HCT116 (cell line): Measurements from ENCODE around the gene KYAT1. TPM values are rescaled to one million over a fixed set of nuclear protein-coding genes. Genes with fewer than 3 reads are reported as not detected.

Experiments
- ATAC-seq: fragments of 200-7000 bp; cut with Tn5 transposase; 2 replicates; pipeline ENCODE4 v1.9.1; 2020; ENCODE audit warnings: mild to moderate bottlenecking, moderate library complexity
- BruUV-seq: library from RNA; stranded (reverse); fragments of 400-500 nt; replicated peaks from 2 replicates; lab custom pipeline; 2021; lab: Mats Ljungman, UMichigan
- CTCF ChIA-PET: fragments of 300-600 bp; sonication (Branson Sonifier 250); formaldehyde crosslinking; loops from one replicate; lab custom pipeline; 2021; ENCODE audit warnings: antibody characterized with exemption; lab: Charles Lee
- POLR2A ChIA-PET: fragments of 300-600, 350-600 bp; sonication (Branson Sonifier 250); formaldehyde crosslinking; loops from one replicate; lab custom pipeline; 2021; ENCODE audit warnings: antibody characterized with exemption; lab: Charles Lee
- RAD21 ChIA-PET, 2 experiments: fragments of 300-600 bp; sonication (Branson Sonifier 250); formaldehyde crosslinking; loops; one replicate each; lab custom pipeline; 2023; ENCODE audit warnings: low total read pairs in 2 of 2; ENCODE audit not compliant: uncharacterized antibody in 2 of 2, unreplicated experiment in 2 of 2, low non-redundant PET in 1 of 2; lab: Charles Lee
- DNase-seq: peaks from one replicate; pipeline ENCODE4 v3.0.0-alpha.2; 2010; ENCODE audit warnings: low read depth, low spot score
- H2AFZ ChIP-seq: fragments of 200-600 bp; shearing (Covaris generic), sonication (generic); 2 replicates; pipeline ENCODE4 v1.6.1; 2017; ENCODE audit warnings: low read depth, mixed run types, mixed read lengths, antibody characterized with exemption, low read length; ENCODE audit not compliant: poor library complexity, severe bottlenecking
- H3K27ac ChIP-seq: 2 replicates; pipeline ENCODE4 v1.5.1; 2012; ENCODE audit warnings: low read depth, low read length
- H3K27me3 ChIP-seq: fragments of 200-600 bp; sonication (generic); 2 replicates; pipeline ENCODE4 v1.6.1; 2016; ENCODE audit warnings: mixed run types, low read length, mixed read lengths; ENCODE audit not compliant: insufficient read depth
- H3K36me3 ChIP-seq, 2 experiments: fragments of 200-500 bp in 1 of 2; fragments of 200-600 bp in 1 of 2; sonication (Bioruptor generic) in 1 of 2; sonication (generic) in 1 of 2; 2 replicates each; pipeline versions ENCODE4 v1.5.1 to v1.6.1; 2014 to 2016; ENCODE audit warnings: low read length in 2 of 2, inconsistent platforms in 1 of 2, mixed read lengths in 1 of 2, mixed run types in 1 of 2; ENCODE audit not compliant: insufficient read depth in 2 of 2, control insufficient read depth in 1 of 2
- H3K4me1 ChIP-seq, 2 experiments: fragments of 200-600 bp in 1 of 2; sonication (generic) in 1 of 2; 2 replicates each; pipeline versions ENCODE4 v1.5.1 to v1.6.1; 2012 to 2017; ENCODE audit warnings: low read length in 2 of 2, inconsistent platforms in 1 of 2, mild to moderate bottlenecking in 1 of 2, mixed read lengths in 1 of 2, mixed run types in 1 of 2, moderate library complexity in 1 of 2; ENCODE audit not compliant: insufficient read depth in 2 of 2, control insufficient read depth in 1 of 2
- H3K4me2 ChIP-seq: fragments of 200-600 bp; sonication (generic); 2 replicates; pipeline ENCODE4 v1.6.1; 2017; ENCODE audit warnings: mixed run types, low read length, mixed read lengths
- H3K4me3 ChIP-seq, 2 experiments: fragments of 200-600 bp in 1 of 2; sonication (generic) in 1 of 2; replicated peaks in 1 of 2; 2 replicates each; pipeline ENCODE4 v1.5.1; 2011 to 2016; ENCODE audit warnings: low read length in 2 of 2, control low read depth in 1 of 2, low read depth in 1 of 2, mild to moderate bottlenecking in 1 of 2, mixed read lengths in 1 of 2, mixed run types in 1 of 2
- H3K79me2 ChIP-seq: fragments of 200-600 bp; sonication (generic); 2 replicates; pipeline ENCODE4 v1.6.1; 2017; ENCODE audit warnings: mild to moderate bottlenecking, mixed run types, low read length, moderate library complexity, mixed read lengths; ENCODE audit not compliant: insufficient read depth
- H3K9ac ChIP-seq: fragments of 200-600 bp; sonication (generic); 2 replicates; pipeline ENCODE4 v1.6.1; 2016; ENCODE audit warnings: low read length, mixed read lengths
- H3K9me2 ChIP-seq: fragments of 200-600 bp; sonication (generic), shearing (Covaris generic); 2 replicates; pipeline ENCODE4 v1.6.1; 2017; ENCODE audit warnings: mixed run types, mild to moderate bottlenecking, moderate library complexity; ENCODE audit not compliant: insufficient read depth
- H3K9me3 ChIP-seq, 2 experiments: fragments of 200-500 bp in 1 of 2; fragments of 200-600 bp in 1 of 2; sonication (Bioruptor generic) in 1 of 2; sonication (generic) in 1 of 2; 2 replicates each; pipeline ENCODE4 v1.6.1; 2014 to 2017; ENCODE audit warnings: low read length in 2 of 2, mixed read lengths in 2 of 2, inconsistent platforms in 1 of 2, low read depth in 1 of 2, mild to moderate bottlenecking in 1 of 2, mixed run types in 1 of 2, moderate library complexity in 1 of 2; ENCODE audit not compliant: control insufficient read depth in 1 of 2, insufficient read depth in 1 of 2
- H4K20me1 ChIP-seq: fragments of 200-600 bp; sonication (generic), shearing (Covaris generic); 2 replicates; pipeline ENCODE4 v1.6.1; 2017; ENCODE audit warnings: mixed run types, mild to moderate bottlenecking, moderate library complexity; ENCODE audit not compliant: insufficient read depth
- ATF3 ChIP-seq: IDR thresholded peaks from 2 replicates; pipeline ENCODE4 v1.6.1; 2012
- CBX3 ChIP-seq: IDR thresholded peaks from 2 replicates; pipeline ENCODE4 v1.6.1; 2012; ENCODE audit warnings: low read depth
- CEBPB ChIP-seq: IDR thresholded peaks from 2 replicates; pipeline ENCODE4 v1.6.1; 2012; ENCODE audit warnings: low read depth
- CTCF ChIP-seq, 3 experiments: fragments of 200-600 bp in 1 of 3; sonication (generic) in 1 of 3; IDR thresholded peaks in 2 of 3; conservative IDR thresholded peaks in 1 of 3; 2 replicates each; pipeline ENCODE4 v1.5.1; 2012 to 2017; ENCODE audit warnings: low read depth in 2 of 3, low read length in 2 of 3, antibody characterized with exemption in 1 of 3, borderline replicate concordance in 1 of 3, control low read depth in 1 of 3, mild to moderate bottlenecking in 1 of 3, mixed read lengths in 1 of 3, mixed run types in 1 of 3, moderate library complexity in 1 of 3; ENCODE audit not compliant: insufficient read depth in 1 of 3
- EGR1 ChIP-seq: IDR thresholded peaks from 2 replicates; pipeline ENCODE4 v1.6.1; 2012; ENCODE audit warnings: low read depth
- ELF1 ChIP-seq: IDR thresholded peaks from 2 replicates; pipeline ENCODE4 v1.6.1; 2012; ENCODE audit warnings: low read depth, borderline replicate concordance
- EZH2 ChIP-seq: fragments of 200-600 bp; sonication (generic); IDR thresholded peaks from 2 replicates; pipeline ENCODE4 v1.6.1; 2017; ENCODE audit warnings: antibody characterized with exemption, mixed run types
- EZH2phosphoT487 ChIP-seq: fragments of 200-600 bp; IDR thresholded peaks from 2 replicates; pipeline ENCODE4 v1.6.1; 2018; ENCODE audit warnings: antibody characterized with exemption, borderline replicate concordance
- FOSL1 ChIP-seq: IDR thresholded peaks from 2 replicates; pipeline ENCODE4 v1.6.1; 2012; ENCODE audit warnings: low read depth
- POLR2A ChIP-seq: IDR thresholded peaks from 2 replicates; pipeline ENCODE4 v1.7.0; 2011; ENCODE audit warnings: borderline replicate concordance; ENCODE audit not compliant: insufficient read depth, insufficient read length; ENCODE audit errors: extremely low read depth
- SIN3A ChIP-seq: IDR thresholded peaks from 2 replicates; pipeline ENCODE4 v1.6.1; 2012; ENCODE audit warnings: low read depth
- SP1 ChIP-seq: IDR thresholded peaks from 2 replicates; pipeline ENCODE4 v1.6.1; 2012; ENCODE audit warnings: low read depth
- SRF ChIP-seq: IDR thresholded peaks from 2 replicates; pipeline ENCODE4 v1.6.1; 2012; ENCODE audit warnings: low read depth
- TCF7L2 ChIP-seq: IDR thresholded peaks from 2 replicates; pipeline ENCODE4 v1.7.0; 2011; ENCODE audit warnings: borderline replicate concordance, inconsistent platforms; ENCODE audit not compliant: insufficient read depth, insufficient read length; ENCODE audit errors: extremely low read depth
- YY1 ChIP-seq: IDR thresholded peaks from 2 replicates; pipeline ENCODE4 v1.6.1; 2011; ENCODE audit warnings: low read length, low read depth, moderate library complexity, mild to moderate bottlenecking; ENCODE audit not compliant: insufficient replicate concordance; ENCODE audit errors: extremely low read depth
- ZFX ChIP-seq: fragments of 450-650 bp; IDR thresholded peaks from 2 replicates; pipeline ENCODE4 v1.6.1; 2017
- ZNF274 ChIP-seq: fragments of 200-500 bp; sonication (Bioruptor generic); IDR thresholded peaks from 2 replicates; pipeline ENCODE4 v1.6.1; 2014; ENCODE audit warnings: mild to moderate bottlenecking, low read depth, low read length, inconsistent platforms
- intact Hi-C: fragments of 100-400 bp; cut with micrococcal nuclease; formaldehyde crosslinking; loops from 2 replicates; pipeline ENCODE4 v1.10.0; 2022
- total RNA-seq: library from RNA; stranded (reverse); gene quantifications from one replicate; pipeline ENCODE4 v1.2.1, GENCODE V29; 2021; ENCODE audit not compliant: unreplicated experiment
- TF ChIP-seq, protein P1 (sequence below): IDR thresholded peaks from 2 replicates; pipeline ENCODE4 v1.6.1; 2011; ENCODE audit warnings: mild to moderate bottlenecking, low read length, moderate library complexity; ENCODE audit not compliant: insufficient replicate concordance; ENCODE audit errors: extremely low read depth

KYAT1 gene
- total RNA-seq, 1 experiment from 2014 or later: 10.1 TPM

DNA sequence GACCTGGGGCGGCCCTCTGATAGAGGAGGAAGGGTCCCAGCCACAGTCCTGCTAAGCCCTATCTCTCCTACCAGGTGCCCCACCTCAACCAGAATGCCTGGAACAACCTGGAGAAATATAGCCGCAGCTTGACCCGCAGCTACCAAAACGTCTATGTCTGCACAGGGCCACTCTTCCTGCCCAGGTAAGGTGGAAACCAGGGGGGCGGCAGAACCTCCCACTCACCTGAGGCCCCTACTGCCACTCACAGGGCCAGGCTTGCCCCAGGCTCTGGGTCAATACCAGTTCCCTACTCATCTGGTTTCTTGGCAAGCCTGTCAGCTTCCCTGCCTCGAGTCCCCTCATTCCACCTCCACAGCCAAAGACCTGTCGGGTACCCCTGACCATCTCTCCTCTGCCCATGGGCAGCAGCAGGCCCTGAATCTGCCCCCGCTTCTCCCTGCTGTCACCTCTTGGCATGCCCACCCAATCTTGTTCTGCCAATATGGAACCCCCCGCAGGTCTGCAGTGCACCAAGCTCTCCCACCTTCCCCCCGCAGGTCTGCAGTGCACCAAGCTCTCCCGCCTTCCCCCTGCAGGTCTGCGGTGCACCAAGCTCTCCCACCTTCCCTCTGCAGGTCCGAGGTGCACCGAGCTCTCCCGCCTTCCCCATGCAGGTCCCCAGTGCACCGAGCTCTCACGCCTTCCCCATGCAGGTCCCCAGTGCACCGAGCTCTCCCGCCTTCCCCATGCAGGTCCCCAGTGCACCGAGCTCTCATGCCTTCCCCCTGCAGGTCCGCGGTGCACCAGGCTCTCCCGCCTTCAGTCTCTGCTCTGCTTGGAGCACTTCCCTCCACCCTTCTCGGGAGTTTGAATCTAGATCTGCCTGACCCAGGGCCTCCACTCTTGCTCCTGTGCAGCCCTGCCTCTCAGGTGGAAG lies 60.8 kb downstream of the KYAT1 start:
- H3K9ac ChIP-seq: no peak overlapping the region
- no peak overlapping the region for H3K4me3 ChIP-seq
- 0 out of 2 replicates have a peak, but pooled peaks cover 4% of the 10 kb centered on the region for H4K20me1 ChIP-seq
- intact Hi-C loops: no loop called here
- ChIA-PET RAD21 (interaction anchor here in 1 of 2 experiments (0.6 kb wide), 1 partner anchor 150 kb away, joined by 7 read pairs; no protein-coding TSS in a partner anchor), POLR2A (interaction anchor here (0.5 to 1.4 kb wide), 2 partner anchors 9 to 183 kb away, joined by 3 to 7 read pairs; partner anchors contain the start of gene SPOUT1), CTCF (no interaction called here)
- no peaks in the 10 kb centered on the region for H3K9me2 ChIP-seq
- H3K27me3 ChIP-seq: no peaks in the 10 kb centered on the region
- H3K4me2 ChIP-seq: no peak overlapping the region
- no peak overlapping the region for H2AFZ ChIP-seq
- H3K4me1 ChIP-seq: peaks cover 12 to 23% of the 10 kb centered on the region in 2 experiments; a peak in 3 of 4 replicates
- no peak overlapping the region for H3K27ac ChIP-seq
- H3K79me2 ChIP-seq: no peaks in the 10 kb centered on the region
- peaks cover 20% of the 10 kb centered on the region in 2 experiments; a peak in 3 of 4 replicates for H3K36me3 ChIP-seq
- DNase-seq: no peak
- TF ChIP-seq CTCF (IDR thresholded peaks at IDR 0.05 in 2 of 3, conservative IDR thresholded peaks at IDR 0.05 in 1 of 3; ENCODE audit: borderline replicate concordance in 1 of 3, insufficient read depth in 1 of 3, low read depth in 2 of 3, low read length in 2 of 3): no peak
- TF ChIP-seq SP1: no peak
- TF ChIP-seq EZH2phosphoT487: no peak
- no peak for TF ChIP-seq FOSL1
- TF ChIP-seq ZNF274: no peak
- TF ChIP-seq ZFX: no peak
- no peak for TF ChIP-seq EGR1
- TF ChIP-seq ELF1: no peak
- no peak for TF ChIP-seq POLR2A
- TF ChIP-seq, protein P1, sequence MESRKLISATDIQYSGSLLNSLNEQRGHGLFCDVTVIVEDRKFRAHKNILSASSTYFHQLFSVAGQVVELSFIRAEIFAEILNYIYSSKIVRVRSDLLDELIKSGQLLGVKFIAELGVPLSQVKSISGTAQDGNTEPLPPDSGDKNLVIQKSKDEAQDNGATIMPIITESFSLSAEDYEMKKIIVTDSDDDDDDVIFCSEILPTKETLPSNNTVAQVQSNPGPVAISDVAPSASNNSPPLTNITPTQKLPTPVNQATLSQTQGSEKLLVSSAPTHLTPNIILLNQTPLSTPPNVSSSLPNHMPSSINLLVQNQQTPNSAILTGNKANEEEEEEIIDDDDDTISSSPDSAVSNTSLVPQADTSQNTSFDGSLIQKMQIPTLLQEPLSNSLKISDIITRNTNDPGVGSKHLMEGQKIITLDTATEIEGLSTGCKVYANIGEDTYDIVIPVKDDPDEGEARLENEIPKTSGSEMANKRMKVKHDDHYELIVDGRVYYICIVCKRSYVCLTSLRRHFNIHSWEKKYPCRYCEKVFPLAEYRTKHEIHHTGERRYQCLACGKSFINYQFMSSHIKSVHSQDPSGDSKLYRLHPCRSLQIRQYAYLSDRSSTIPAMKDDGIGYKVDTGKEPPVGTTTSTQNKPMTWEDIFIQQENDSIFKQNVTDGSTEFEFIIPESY: no peak
- no peak for TF ChIP-seq TCF7L2
- TF ChIP-seq YY1: no peak
- no peak for TF ChIP-seq CEBPB
- TF ChIP-seq SIN3A: no peak
- no peak for TF ChIP-seq SRF
- TF ChIP-seq ATF3: no peak
- no peak for TF ChIP-seq CBX3
- TF ChIP-seq EZH2: no peak
- TF ChIP-seq, all 23 proteins: peak for 0
- no TSS peak for BruUV-seq
- H3K9me3 ChIP-seq: no peaks in the 10 kb centered on the region
- ATAC-seq: no peak
